Heart right ventricle (tissue), 16 donors: ENCODE data around the gene ZFYVE9. TPM values are rescaled to one million over a fixed set of nuclear protein-coding genes. Genes with fewer than 3 reads are reported as not detected.

Source experiments
- ATAC-seq, 8 donors: fragments of 200-7000 bp; cut with Tn5 transposase; one replicate each; pipeline ENCODE4 v1.9.1; 2020; ENCODE audit warnings: mild to moderate bottlenecking in 8 of 8, moderate library complexity in 8 of 8, moderate number of reproducible peaks in 1 of 8
- DNase-seq, 2 donors: peaks; one replicate each; pipeline ENCODE4 v3.0.0-alpha.2; 2020
- H3K27ac ChIP-seq, 10 donors: fragments of 200-600 bp; sonication (generic) in 2 of 10; one replicate each; pipeline versions ENCODE4 v1.5.0 to v1.8.0; 2020 to 2022; ENCODE audit warnings: mild to moderate bottlenecking in 3 of 10
- H3K27me3 ChIP-seq, 7 donors: fragments of 200-600 bp; one replicate each; pipeline ENCODE4 v1.8.0; 2021 to 2022; ENCODE audit warnings: mild to moderate bottlenecking in 2 of 7
- H3K36me3 ChIP-seq, 9 donors: fragments of 200-600 bp; sonication (generic) in 1 of 9; one replicate each; pipeline versions ENCODE4 v1.5.0 to v1.8.0; 2020 to 2022; ENCODE audit warnings: mild to moderate bottlenecking in 2 of 9
- H3K4me1 ChIP-seq, 9 donors: fragments of 200-600 bp; sonication (generic) in 1 of 9; one replicate each; pipeline versions ENCODE4 v1.5.0 to v1.8.0; 2020 to 2022; ENCODE audit warnings: mild to moderate bottlenecking in 4 of 9
- H3K4me3 ChIP-seq, 10 donors: fragments of 200-600 bp; sonication (generic) in 2 of 10; one replicate each; pipeline versions ENCODE4 v1.5.0 to v1.8.0; 2020 to 2022; ENCODE audit warnings: mild to moderate bottlenecking in 7 of 10, moderate library complexity in 2 of 10
- H3K9me3 ChIP-seq, 11 donors: fragments of 200-600 bp in 10 of 11; sonication (generic) in 2 of 11; one replicate each; pipeline versions ENCODE4 v1.5.0 to v1.8.0; 2013 to 2022; ENCODE audit warnings: mild to moderate bottlenecking in 2 of 11, control low read depth in 1 of 11, moderate library complexity in 1 of 11
- WGBS, 2 donors: extraction: QIAGEN DNeasy Blood & Tissue Kit; methylation state at CpG; one replicate each; pipeline ENCODE4 v1.1.7; 2013; ENCODE audit warnings: inconsistent platforms in 1 of 2; 5-methylcytosine and 5-hydroxymethylcytosine counted together
- intact Hi-C, 10 donors: fragments of 100-400 bp; cut with DNase I; formaldehyde crosslinking; loops; one replicate each; pipeline versions ENCODE4 v1.11.1 to v1.14.2; 2022
- polyA plus RNA-seq, 2 donors: library from polyadenylated mRNA; stranded (reverse); fragments of 200-250 nt; gene quantifications; one replicate each; pipeline ENCODE4 v1.2.3, GENCODE V29; 2013
- total RNA-seq, 10 donors: library from RNA; stranded (reverse); fragmentation: NEBNext Ultra II Directional in 3 of 10; extraction: Animal tissue kit (Norgen Biotek cat#: 25700) in 3 of 10; gene quantifications; one replicate each; pipeline versions ENCODE4 v1.2.1 to v1.2.4, GENCODE V29; 2021 to 2023
- TF ChIP-seq, protein P1 (sequence below), 9 donors: fragments of 200-600 bp; sonication (generic) in 2 of 9; IDR thresholded peaks; one replicate each; pipeline versions ENCODE4 v1.5.0 to v1.8.0; 2021 to 2022; ENCODE audit warnings: antibody characterized with exemption in 9 of 9, mild to moderate bottlenecking in 5 of 9, moderate library complexity in 1 of 9
- donor health status: Arrhythmogenic right ventricular cardiomyopathy.
- donor health status: ischemic (EF 13 %, LVEDD 7.1; RV severe dilation, severe dysfunction).
- donor health status: healthy with polysubstance abuse.
- donor health status: DM: no; HTN: yes; CAD: no.
- donor health status: DM: no; HTN: no; CAD: no.
- donor health status: ischemic (EF 25% LVEDD 6.9; RV normal size, moderate dysfunction).
- donor health status: ischemic (EF 25% LVEDD 5.7; RV mildly dilated, moderate dysfunction).
- donor health status: healthy.
- donor health status: DM: yes; HTN: yes; CAD: no.
- donor health status: Ischemic cardiomyopathy.
- donor health status: ischemic (EF 35%, LVEDD 5.7; RV mildly dilated, moderate dysfunction).
- donor health status: nonischemic (EF 11% LVEDD 7.7; RV severe dilation, severe dysfunction).
- donor health status: DM: yes; HTN: yes; CAD: no.
- donor health status: PGD.
- donor health status: ischemic (EF 29% LVEDD 5.4; RV normal size, mild dysfunction).
- donor health status: nonischemic (EF 23%, LVEDD 6.1; RV moderate dilation, normal function).

ZFYVE9 gene
- total and polyA plus RNA-seq, 12 donors: 2.6 to 22.2 (median 15.6) TPM

- Histone ChIP-seq H3K4me3 (no peak overlapping the region), H3K27ac (no peak overlapping the region), H3K9me3 (peaks cover 0 to 8% (median 0%) of the 10 kb centered on the region in 11 donors), H3K4me1 (peaks cover 0 to 26% (median 0%) of the 10 kb centered on the region in 9 donors), H3K36me3 (no peaks in the 10 kb centered on the region), H3K27me3 (no peaks in the 10 kb centered on the region)
- intact Hi-C loops: no loop called here
- DNase-seq: no peak
- ATAC-seq: no peak
- TF ChIP-seq, protein P1, sequence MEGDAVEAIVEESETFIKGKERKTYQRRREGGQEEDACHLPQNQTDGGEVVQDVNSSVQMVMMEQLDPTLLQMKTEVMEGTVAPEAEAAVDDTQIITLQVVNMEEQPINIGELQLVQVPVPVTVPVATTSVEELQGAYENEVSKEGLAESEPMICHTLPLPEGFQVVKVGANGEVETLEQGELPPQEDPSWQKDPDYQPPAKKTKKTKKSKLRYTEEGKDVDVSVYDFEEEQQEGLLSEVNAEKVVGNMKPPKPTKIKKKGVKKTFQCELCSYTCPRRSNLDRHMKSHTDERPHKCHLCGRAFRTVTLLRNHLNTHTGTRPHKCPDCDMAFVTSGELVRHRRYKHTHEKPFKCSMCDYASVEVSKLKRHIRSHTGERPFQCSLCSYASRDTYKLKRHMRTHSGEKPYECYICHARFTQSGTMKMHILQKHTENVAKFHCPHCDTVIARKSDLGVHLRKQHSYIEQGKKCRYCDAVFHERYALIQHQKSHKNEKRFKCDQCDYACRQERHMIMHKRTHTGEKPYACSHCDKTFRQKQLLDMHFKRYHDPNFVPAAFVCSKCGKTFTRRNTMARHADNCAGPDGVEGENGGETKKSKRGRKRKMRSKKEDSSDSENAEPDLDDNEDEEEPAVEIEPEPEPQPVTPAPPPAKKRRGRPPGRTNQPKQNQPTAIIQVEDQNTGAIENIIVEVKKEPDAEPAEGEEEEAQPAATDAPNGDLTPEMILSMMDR (IDR thresholded peaks at IDR 0.05): no peak
- WGBS, 2 donors: 56 to 69% methylated on average over 2 of the region's 2 CpGs
Measured at GRCh38 chr1:52186449-52186848, 44.6 kb downstream of the ZFYVE9 start.

- TF ChIP-seq, protein P1 (IDR thresholded peaks at IDR 0.05): no peak
- intact Hi-C loops: no loop called here
- no peaks in the 10 kb centered on the region for H3K27me3 ChIP-seq
- H3K4me3 ChIP-seq: no peak overlapping the region
- ATAC-seq (no peak), DNase-seq (no peak)
- H3K27ac ChIP-seq: no peak overlapping the region
- H3K4me1 ChIP-seq: peaks cover 0 to 20% (median 0%) of the 10 kb centered on the region in 9 donors
- no peaks in the 10 kb centered on the region for H3K36me3 ChIP-seq
- H3K9me3 ChIP-seq: peaks cover 0 to 8% (median 0%) of the 10 kb centered on the region in 11 donors
- 90 to 95% methylated on average over 5 of the region's 5 CpGs for WGBS, 2 donors
Measured at GRCh38 chr1:52189898-52190480, 48.1 kb downstream of the ZFYVE9 start.

DNA sequence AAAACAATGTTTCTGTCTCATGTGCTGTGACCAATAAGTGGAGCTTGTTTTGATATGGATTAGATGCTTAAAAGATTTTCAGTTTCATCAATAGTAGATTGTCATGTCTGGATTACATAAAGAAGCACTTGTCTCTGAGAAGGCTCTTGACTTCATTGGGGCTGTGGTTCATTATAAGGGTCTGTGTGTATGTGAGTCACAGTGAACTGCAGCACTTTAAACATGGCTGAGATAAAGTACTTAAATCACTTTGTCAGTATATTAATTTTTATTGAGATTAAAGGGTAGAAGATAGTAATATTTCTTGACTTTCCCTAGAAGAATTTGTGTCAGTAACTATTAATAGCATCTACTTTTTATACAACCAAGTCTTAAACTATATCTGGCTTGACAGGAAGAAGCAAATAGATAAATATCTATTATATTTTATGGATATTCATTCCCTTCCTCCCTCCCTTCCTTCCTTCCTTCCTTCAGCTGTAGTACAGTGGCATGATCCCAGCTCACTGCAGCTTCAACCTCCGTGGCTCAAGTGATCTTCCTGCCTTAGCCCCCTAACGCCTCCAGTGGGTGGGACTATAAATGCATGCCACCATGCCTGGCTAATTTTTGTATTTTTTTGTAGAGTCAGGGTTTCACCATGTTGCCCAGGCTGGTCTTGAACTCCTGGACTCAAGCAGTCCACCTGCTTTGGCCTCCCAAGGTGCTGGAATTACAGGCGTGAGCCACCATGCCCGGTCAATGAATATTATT lies 48.8 kb downstream of the ZFYVE9 start:
- Histone ChIP-seq H3K9me3 (peaks cover 0 to 8% (median 0%) of the 10 kb centered on the region in 11 donors), H3K27ac (no peak overlapping the region), H3K4me1 (peaks cover 0 to 20% (median 0%) of the 10 kb centered on the region in 9 donors), H3K36me3 (no peaks in the 10 kb centered on the region), H3K27me3 (no peaks in the 10 kb centered on the region), H3K4me3 (no peak overlapping the region)
- ATAC-seq (no peak), DNase-seq (no peak)
- intact Hi-C loops: no loop called here
- WGBS, 2 donors: 65 to 77% methylated on average over 4 of the region's 4 CpGs
- TF ChIP-seq, protein P1 (IDR thresholded peaks at IDR 0.05): no peak

- Histone ChIP-seq H3K4me1 (peaks cover 0 to 16% (median 0%) of the 10 kb centered on the region in 9 donors), H3K27me3 (no peaks in the 10 kb centered on the region), H3K36me3 (no peaks in the 10 kb centered on the region), H3K27ac (no peak overlapping the region), H3K9me3 (peaks cover 0 to 8% (median 0%) of the 10 kb centered on the region in 11 donors), H3K4me3 (no peak overlapping the region)
- intact Hi-C loops: no loop called here
- DNase-seq: no peak
- TF ChIP-seq, protein P1 (IDR thresholded peaks at IDR 0.05): no peak
- 85 to 90% methylated on average over 2 of the region's 2 CpGs for WGBS, 2 donors
- no peak for ATAC-seq
Measured at GRCh38 chr1:52191395-52191965, 49.6 kb downstream of the ZFYVE9 start.
